NOMO-1 (cell line): ENCODE measurements around the gene DUS2.

ENCODE experiments used
- DNase-seq, 2 experiments: peaks; one replicate each; lab custom pipeline; 2025; ENCODE audit not compliant: unreplicated experiment in 2 of 2; lab: John Stamatoyannopoulos, UW

Gene DUS2

DNA sequence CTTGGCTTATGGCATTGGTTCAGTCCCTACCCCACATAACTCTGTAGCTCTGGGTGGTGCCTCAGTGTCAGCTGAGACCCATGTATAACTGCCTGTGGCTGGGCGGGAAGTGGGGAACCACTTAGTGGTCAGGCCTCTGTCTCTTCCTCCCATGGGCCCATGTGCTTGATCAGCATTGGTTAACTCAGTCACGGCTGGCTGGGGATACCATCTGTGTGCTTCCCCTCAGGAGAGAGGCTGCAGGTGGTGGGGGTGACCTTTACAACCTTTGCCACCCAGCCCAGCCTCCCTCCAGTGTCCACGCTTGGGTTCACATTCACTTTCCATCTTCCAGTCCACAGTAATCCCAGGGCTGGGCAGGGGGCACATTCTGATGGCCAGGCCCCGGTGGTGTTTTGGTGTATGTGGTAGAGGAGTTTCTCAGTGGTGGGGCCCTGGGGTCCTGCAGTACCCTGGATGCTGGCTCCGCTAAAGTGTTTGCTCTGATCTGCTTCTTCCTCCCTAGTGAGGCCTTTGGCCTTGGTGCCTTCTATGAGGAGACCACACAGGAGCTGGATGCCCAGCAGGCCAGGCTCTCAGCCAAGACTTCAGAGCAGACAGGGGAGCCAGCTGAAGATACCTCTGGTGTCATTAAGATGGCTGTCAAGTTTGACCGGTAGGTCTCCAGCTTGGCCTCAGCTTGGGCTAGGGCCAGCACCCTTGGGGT lies 51.9 kb downstream of the DUS2 start:
- peak; percentile 58 to 82 for DNase-seq

DNA sequence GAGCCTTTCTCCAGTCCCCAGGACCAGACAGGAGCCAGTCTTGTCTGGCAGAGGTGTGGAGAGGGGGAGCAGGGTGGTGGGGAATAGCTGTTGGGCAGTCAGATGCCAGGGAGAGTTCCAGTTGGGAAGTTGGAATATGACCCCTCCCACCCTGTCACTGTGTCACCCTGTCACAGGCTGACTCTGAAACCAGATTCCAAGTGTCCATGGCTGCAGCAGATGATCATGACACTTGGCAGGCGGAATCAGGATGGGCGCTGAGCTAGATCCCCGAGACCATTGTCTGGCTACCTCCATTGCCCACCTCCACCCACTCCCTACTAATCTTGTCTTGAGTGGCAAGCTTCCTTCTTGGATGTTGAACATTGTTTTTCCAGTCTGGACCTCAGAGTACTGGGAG lies 52.9 kb downstream of the DUS2 start:
- no peak for DNase-seq

DNA sequence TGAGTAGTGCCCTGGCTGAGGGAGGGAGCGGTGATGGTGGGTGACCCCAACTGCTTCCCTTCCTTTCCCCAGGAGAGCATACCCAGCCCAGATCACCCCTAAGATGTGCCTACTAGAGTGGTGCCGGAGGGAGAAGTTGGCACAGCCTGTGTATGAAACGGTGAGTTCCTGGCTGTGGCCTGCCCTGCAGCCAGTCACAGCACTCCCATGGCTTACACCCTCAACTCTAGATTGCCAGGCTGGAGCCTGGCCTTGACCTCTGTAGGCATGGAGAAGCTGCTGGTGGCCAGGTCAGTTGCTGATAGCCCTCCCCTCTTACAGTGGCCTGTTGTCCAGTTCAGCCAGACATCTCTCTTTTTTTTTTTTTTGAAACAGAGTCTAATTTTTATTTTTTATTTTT lies 53.5 kb downstream of the DUS2 start:
- DNase-seq, result no peak

DNA sequence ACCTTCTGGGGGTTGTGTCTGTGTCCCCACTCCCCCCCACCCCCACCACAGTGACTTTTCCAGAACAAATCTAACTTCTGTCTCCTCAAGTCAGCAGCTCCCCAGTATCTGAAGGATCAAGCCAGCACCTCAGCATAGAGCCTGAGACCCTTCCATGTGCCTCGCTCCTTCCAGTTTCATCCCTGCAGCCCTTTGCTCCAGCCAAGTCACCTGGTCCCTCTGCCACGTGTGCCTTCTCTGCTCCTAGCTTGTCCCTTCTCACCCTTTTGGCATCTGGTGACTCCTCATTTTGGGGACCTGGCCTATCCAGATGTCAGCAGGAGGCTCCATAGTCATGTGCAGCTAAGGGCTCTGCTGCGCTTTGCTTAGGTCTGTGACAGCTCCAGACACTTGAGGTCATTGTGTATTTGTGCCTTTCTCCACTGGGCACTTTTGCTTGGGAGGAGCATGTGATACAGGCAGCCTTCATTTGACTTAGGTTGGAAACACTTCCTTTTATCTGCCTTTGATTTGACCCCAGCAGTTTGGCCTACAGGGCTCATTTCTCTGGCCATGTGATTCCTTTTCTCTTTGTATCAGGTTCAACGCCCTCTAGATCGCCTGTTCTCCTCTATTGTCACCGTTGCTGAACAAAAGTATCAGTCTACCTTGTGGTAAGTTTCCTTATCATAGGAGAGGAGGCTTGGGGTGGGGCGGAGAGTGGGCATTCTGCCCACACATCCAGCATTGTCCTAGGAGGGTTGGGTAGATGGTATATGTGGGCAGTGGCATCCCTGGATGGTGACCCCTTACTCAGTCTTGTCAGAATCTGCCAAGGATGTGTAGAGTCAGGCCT lies 55.0 kb downstream of the DUS2 start:
- DNase-seq, result no peak

DNA sequence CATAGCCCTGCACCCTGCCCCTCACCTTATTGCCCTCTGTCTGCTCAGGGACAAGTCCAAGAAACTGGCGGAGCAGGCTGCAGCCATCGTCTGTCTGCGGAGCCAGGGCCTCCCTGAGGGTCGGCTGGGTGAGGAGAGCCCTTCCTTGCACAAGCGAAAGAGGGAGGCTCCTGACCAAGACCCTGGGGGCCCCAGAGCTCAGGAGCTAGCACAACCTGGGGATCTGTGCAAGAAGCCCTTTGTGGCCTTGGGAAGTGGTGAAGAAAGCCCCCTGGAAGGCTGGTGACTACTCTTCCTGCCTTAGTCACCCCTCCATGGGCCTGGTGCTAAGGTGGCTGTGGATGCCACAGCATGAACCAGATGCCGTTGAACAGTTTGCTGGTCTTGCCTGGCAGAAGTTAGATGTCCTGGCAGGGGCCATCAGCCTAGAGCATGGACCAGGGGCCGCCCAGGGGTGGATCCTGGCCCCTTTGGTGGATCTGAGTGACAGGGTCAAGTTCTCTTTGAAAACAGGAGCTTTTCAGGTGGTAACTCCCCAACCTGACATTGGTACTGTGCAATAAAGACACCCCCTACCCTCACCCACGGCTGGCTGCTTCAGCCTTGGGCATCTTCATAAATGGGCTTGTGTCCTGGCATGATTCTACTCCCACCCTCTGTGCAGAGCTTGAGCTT lies 55.8 kb downstream of the DUS2 start:
- DNase-seq, result no peak

DNA sequence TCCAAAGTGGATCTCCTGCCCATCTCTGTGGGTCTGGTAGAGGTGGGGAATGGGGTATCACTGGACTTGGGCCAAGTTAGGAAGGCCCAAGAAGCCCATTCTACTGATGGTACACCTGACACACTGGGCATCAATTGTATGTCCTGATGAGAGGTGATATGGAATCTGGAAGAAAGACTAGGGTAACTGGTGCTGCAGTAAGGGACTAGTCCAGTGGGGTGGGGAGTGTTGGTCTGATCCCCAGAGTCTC lies 56.2 kb downstream of the DUS2 start:
- no peak for DNase-seq

DNA sequence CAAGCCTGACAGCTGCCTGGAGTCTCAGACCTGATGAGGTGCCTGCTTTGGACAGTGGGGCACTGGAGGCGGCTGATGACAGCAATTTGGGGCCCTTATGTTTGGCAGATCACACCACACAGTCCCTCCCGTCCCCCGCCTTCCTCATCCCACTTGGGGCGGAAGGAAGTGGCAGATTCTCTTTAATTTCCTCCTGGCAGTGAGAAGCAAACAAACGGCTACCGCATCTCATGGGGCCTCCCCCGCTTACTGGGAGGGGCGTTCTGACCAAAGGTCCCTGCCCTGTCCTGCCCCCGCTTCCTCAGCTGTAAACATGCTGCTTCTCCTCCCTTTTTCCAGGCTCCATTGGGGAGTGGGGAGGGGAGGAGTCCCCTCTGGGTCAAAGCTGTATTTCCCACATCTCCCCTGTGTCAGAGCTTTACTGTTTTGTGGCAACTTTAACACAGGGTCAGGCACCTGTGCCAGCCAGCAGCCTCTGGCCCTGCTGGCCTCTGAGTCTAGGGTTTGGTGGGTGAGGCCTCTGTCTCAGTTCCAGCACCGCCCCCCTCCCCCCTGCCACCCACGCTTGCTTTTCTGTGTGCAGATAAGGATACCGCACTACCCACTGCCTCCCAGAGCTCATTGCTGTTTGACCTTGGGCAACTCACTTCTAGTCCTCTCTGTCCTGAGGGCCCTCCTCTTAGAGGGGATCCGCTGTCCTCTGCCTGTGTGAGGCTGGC lies 56.7 kb downstream of the DUS2 start:
- DNase-seq, result peak; percentile 89 to 93

DNA sequence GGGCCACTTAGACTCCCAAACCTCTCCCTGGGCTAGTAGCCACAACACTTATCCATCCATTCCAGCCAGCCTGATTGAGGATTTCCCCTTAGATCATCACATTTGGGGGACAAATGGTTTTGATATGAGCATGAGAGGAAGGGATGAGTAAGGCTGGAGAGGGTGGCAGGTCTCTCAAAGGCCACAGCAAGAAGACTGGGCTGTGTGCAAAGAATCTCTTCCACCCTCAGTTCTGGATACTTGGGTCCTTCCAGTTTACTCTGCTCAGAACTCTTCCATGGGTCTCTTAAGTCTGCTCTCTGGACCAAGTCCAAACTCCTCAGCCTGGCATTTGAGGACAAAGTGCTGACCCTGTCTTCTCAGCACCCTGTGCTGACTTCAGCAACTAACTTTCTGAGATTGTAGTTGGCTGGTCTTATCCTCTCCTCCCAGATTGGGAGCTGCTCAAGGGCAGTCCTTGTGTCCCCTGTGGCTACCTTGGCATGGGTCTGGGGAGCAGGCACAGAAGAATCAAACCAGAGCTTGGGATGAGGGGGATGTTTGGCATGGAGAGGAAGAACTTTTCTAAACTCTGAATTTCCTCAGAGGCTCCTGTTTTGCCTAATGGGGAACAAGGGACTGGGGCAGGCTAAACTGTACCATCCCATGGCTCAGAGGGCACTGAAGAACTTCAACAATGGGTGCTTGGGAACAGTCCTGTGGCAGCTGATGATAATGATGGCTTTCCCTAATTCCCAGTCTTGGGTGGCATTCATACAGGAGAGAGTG lies 59.0 kb downstream of the DUS2 start:
- no peak for DNase-seq

DNA sequence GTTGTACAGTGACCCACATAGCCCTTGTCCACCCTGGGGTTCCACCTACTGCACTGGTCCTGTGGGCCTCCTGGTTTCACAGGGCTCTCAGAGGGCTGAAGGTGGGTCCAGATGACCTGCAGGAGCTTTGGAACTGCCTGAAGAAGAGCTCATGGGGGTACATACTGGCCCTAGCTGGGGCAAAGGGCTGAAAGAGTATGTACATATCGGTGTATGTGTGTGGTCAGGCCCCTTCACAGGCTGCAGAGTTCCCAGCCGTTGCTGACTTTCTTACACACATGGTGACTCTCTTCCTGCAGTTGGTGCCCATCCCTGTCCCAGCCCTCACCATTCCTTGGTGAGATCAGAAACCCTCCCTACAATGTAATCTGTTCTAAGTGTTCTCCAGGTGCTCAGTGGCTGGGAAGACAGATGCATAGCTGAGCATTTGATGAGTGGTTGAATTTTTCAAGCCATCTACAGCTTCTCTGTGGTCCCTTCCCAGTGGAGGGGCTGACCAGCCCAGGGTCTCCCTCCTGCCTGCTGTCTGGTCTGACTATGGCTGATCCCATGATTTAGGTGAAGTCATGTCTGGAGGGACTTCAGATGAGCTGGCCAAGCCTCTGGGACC lies 59.6 kb downstream of the DUS2 start:
- DNase-seq, result no peak

DNA sequence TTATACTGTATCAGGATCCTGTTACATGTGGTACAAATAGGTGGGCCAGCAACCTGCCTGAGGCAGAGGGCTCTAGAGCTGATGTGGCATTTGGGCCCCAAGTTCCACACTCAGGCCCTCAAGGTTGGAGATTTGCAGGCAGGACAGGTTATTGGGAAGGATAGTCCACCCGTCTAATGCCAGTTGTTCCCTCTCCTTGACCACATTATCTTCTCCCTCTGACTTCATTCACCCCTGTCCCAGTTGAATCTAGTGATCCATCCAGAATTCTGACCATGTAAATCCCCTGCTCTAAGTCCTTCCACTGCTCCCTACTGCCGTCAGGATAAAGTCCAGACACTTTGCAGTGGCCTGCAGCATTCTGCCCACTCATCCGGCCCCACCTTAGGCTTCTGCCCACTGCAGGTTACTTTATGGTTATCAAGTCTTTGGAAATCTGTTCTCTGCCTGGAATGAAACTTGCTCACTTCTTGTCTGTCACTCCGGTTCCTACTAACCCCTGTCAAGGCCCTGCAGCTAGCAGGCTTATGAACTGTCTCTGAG lies 60.2 kb downstream of the DUS2 start:
- DNase-seq, result no peak

DNA sequence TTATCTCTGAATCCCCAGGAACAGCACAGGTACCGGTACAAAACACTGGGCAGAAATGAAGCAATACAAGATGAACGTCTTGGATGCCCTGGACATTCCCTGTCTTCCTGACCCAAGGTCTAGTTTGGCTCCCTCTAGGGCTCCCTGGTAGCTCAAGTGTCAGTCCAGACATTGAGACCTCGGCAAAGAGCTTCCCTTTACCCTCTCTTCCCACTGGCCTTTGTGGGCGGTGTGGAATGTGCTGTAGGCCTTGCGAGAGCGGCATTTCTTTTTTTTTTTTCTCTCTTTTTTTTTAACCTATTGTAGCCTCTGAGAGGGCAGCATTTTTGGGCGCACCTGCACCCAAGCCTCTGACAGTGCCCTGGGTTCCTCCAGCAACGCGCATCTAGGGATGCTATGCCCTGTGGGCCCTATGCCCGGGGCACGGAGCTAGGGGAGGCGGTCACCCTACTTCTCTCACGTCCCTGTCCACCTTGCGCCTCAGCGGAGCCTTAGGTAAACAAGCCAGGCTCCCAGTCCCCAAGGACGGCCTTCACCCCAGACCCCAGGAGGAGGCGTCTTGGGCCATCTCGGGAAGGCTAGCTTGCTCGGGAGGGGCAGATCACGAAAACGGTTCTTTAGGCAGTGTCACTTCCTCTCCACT lies 60.9 kb downstream of the DUS2 start:
- no peak for DNase-seq

DNA sequence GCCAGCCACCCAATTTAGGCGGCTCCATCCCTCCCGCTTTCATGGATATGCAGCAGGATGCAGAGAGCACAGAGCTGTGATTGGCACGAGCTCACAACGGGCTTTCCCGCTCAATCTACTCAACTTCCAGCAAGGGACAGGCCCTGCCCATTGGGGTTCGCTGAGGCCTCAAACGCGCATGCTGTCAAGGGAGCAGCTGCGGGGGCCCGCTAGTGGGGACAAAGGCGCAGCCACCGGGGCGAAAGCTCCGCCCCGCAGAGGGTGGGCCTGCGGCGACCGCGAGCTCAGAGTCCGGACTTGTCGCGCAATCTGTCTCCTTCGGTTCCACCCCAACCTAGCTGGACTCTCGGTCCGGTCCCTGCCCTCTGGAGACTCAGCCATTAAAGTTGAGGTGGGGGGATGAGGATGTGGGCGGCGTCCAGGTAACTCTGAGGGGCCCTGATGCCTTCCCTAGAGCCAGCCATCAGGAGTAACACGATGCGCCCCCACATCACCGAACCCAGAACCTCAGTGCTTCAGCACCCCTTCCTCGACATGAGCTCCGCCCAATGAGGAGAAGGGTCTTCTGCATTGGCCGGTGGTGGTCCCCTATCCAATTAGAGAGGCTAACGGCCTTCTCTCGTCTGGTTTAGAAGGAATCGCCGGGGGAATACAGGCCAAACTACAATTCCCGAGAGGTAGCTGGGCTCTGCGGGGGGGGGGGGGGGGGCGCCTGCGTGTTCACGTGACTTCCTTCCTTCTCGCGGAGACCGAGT lies 61.6 kb downstream of the DUS2 start:
- peak; percentile 94 to 96 for DNase-seq

DNA sequence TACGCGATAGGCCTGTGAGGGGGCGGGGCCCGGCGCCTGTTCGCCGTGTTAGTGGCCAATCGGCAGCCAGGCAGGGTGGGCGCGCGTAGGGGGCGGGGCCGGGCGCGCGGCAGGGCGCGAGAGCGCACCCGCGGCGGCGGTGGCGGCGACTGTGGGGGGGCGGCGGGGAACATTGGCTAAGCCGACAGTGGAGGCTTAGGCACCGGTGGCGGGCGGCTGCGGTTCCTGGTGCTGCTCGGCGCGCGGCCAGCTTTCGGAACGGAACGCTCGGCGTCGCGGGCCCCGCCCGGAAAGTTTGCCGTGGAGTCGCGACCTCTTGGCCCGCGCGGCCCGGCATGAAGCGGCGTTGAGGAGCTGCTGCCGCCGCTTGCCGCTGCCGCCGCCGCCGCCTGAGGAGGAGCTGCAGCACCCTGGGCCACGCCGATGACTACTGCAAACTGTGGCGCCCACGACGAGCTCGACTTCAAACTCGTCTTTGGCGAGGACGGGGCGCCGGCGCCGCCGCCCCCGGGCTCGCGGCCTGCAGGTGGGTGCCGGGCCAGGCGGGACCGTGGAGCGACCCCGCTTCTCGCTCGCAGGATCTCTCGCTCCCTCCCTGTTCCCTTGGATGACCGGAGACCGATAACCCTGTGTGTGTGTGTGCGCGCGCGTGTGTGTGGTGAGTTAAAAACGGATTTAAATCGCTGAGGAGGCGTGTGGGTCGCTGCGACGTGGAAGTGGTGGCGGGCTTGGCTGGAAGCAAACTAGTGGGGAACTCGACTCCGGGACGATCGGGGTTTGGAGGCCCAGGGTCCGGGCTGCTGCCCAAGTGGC lies 62.4 kb downstream of the DUS2 start, which contains the start of gene NFATC3:
TSS of gene NFATC3 (plus strand) at position 112 of the 813 bp plus-strand sequence. CDS start at position 424, 312 bp downstream.
- peak; percentile 93 to 98 for DNase-seq

DNA sequence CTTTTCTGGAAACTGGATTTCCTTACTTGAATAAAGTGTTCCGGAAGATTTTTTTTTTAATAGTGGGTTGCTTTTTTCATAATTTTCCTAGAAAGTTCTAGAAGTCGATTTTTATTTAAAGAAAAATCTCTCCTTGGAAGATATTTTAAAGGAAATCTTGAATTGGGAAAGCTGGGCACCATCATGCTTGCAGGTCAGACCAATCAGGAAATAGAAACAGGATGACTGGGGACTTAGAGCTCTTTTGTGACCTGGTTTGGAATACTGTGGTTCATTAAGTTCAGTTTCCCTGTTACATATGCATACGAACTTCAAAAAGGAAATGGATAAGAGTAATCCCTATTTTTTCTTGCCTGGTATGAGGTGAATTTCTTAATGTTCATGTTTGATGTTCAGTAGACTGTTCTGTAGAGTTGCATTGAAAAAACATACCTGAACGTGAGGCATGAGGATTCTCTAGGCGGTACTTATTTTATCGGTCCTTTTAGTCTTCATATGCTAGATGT lies 63.3 kb downstream of the DUS2 start:
- peak in 1 of 2 experiments; percentile 20 for DNase-seq

DNA sequence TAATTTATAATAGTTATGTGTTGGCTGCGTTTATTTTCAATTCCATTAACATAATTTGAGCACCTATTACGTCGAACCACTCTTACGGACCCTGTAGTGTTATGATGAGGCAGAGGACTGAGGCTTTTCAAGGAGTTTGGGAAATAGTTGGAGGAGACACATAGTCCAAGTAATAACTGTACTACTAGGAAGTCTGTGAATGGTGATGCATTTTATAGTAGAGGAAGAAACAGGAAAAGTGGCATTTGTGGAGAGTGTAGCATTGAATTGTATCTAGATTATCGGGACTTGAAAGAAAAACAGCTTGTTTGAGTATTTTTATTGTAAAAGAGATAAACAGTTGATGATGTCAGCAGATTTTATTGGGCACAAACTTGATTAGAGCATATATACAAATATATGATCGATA lies 63.8 kb downstream of the DUS2 start:
- DNase-seq, result no peak

DNA sequence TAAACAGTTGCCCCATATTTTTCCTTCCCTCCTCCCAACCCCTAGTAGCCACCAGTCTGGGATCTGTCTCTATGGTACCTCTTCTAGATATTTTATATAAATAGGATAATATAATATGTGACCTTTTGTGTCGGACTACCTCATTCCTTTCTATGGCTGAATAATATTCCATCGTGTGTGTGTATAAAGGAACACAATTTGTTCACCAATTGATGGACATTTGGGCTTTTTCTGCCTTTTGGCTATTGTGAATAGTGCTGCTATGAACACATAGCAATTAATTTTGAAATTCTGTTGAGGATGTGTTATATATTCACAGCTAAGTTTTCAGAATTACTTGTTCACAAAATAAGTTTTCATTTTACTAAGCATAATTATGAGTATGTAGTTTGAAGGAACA lies 64.6 kb downstream of the DUS2 start:
- DNase-seq, result no peak

DNA sequence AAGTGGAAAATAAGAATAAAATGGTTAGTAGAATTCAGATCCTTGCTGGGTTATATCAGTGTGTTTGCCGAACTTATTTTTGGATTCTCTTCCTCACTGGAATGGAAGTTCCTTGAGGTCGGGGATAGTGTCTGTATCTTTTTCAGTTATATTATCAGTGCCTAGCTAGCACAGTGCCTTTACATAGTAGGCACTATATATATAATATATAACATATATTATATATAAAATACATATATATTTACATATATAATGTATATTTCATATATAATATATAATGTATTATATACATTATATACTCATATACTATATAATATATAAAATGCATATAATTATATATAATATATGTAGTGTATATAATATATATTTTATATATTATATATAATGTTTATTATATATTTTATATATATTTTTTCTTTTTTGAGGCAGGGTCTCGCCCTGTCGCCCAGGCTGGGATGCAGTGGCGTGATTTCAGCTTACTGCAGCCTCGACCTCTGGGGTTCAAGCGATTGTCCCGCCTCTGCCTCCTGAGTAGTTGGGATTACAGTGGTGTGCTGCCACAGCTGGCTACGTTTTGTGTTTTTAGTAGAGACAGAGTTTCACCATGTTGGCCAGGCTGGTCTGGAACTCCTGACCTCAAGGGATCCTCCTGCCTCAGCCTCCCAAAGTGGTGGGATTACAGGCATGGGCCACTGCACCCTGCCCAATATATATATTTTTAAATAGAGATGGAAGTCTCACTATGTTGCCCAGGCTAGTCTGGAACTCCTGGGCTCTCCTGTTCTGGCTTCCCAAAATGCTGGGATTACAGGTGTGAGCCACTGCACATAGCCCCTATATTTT lies 65.3 kb downstream of the DUS2 start:
- no peak for DNase-seq
